Vagina (tissue), 2 donors: ENCODE data around the gene MPHOSPH6.

ENCODE experiments used
- POLR2A ChIP-seq, 2 donors: fragments of 450-650 bp; IDR thresholded peaks; one replicate each; pipeline ENCODE4 v1.6.1; 2017; ENCODE audit warnings: antibody characterized with exemption in 2 of 2, mild to moderate bottlenecking in 2 of 2, moderate library complexity in 2 of 2
- POLR2AphosphoS5 ChIP-seq, 2 donors: sonication (generic); formaldehyde crosslinking; IDR thresholded peaks; one replicate each; pipeline ENCODE4 v1.9.0; 2017; ENCODE audit warnings: antibody characterized with exemption in 2 of 2, mild to moderate bottlenecking in 2 of 2, low read depth in 1 of 2; ENCODE audit not compliant: insufficient read depth in 1 of 2
- TF ChIP-seq, protein P1 (sequence below), 3 experiments: fragments of 450-650 bp in 2 of 3; fragments of 200-600 bp in 1 of 3; sonication (generic) in 1 of 3; IDR thresholded peaks; one replicate each; pipeline ENCODE4 v1.5.1; 2017 to 2019; ENCODE audit warnings: antibody characterized with exemption in 3 of 3, mild to moderate bottlenecking in 2 of 3, moderate library complexity in 2 of 3

DNA sequence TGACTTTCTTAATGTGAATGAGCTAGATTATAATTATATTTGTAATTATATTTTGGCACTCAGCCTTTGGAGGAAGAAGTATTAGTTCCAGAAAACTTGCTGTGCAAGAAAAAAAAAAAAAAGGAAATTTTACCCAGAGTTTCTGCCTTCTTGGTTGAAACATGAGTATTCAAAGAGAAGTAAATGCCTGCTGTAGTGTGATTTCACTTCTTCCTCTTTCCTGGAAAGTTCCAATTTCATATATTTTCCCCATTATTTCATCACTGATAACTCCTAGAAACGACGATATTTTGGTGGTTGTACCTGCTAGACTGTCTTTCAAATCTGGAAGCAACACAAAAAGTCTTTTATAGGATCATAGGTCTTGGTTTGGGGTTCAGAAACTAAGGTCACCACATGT, 20.4 kb upstream of the MPHOSPH6 start:
- TF ChIP-seq POLR2A (IDR thresholded peaks at IDR 0.05) = no peak
- TF ChIP-seq, protein P1, sequence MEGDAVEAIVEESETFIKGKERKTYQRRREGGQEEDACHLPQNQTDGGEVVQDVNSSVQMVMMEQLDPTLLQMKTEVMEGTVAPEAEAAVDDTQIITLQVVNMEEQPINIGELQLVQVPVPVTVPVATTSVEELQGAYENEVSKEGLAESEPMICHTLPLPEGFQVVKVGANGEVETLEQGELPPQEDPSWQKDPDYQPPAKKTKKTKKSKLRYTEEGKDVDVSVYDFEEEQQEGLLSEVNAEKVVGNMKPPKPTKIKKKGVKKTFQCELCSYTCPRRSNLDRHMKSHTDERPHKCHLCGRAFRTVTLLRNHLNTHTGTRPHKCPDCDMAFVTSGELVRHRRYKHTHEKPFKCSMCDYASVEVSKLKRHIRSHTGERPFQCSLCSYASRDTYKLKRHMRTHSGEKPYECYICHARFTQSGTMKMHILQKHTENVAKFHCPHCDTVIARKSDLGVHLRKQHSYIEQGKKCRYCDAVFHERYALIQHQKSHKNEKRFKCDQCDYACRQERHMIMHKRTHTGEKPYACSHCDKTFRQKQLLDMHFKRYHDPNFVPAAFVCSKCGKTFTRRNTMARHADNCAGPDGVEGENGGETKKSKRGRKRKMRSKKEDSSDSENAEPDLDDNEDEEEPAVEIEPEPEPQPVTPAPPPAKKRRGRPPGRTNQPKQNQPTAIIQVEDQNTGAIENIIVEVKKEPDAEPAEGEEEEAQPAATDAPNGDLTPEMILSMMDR (IDR thresholded peaks at IDR 0.05) = no peak
- no peak for TF ChIP-seq POLR2AphosphoS5 (IDR thresholded peaks at IDR 0.05; ENCODE audit: insufficient read depth in 1 of 2, low read depth in 1 of 2)
